ENCODE results near the gene MAP3K19. TPM values are rescaled to one million over a fixed set of nuclear protein-coding genes. Genes with fewer than 3 reads are reported as not detected.

Gene MAP3K19
- total RNA-seq, 4 donors from 2014 or later: not detected

DNA sequence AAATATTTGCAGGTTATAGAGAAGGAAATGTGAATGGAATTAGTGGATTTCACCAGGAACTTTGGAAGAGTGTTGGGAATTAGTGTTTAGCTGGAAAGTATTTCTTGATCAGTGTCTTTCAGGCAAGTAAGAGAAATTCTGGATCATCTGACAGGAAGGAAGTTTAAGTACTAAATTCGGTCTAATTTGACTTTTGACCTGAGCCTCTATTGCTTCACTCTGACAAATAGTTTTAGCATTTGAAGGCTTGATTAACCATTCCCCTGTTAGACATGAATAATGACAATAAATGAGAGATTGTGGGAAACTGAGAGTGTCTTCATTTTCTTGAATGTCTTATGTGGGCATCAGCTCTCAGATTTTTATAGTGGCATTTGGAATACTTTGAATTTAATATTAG lies 112.6 kb downstream of the MAP3K19 start:
- intact Hi-C loops (cut with DNase I; ENCODE audit: low total_unique reads): no loop called here
- no peaks in the 10 kb centered on the region for H3K9me3 ChIP-seq
- H3K4me1 ChIP-seq: peaks cover 3 to 63% (median 20%) of the 10 kb centered on the region in 4 donors
- no peak overlapping the region for H3K27ac ChIP-seq
- H3K4me3 ChIP-seq: no peak overlapping the region
- TF ChIP-seq, protein P1, sequence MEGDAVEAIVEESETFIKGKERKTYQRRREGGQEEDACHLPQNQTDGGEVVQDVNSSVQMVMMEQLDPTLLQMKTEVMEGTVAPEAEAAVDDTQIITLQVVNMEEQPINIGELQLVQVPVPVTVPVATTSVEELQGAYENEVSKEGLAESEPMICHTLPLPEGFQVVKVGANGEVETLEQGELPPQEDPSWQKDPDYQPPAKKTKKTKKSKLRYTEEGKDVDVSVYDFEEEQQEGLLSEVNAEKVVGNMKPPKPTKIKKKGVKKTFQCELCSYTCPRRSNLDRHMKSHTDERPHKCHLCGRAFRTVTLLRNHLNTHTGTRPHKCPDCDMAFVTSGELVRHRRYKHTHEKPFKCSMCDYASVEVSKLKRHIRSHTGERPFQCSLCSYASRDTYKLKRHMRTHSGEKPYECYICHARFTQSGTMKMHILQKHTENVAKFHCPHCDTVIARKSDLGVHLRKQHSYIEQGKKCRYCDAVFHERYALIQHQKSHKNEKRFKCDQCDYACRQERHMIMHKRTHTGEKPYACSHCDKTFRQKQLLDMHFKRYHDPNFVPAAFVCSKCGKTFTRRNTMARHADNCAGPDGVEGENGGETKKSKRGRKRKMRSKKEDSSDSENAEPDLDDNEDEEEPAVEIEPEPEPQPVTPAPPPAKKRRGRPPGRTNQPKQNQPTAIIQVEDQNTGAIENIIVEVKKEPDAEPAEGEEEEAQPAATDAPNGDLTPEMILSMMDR (IDR thresholded peaks at IDR 0.05): no peak
- TF ChIP-seq EP300 (IDR thresholded peaks at IDR 0.05; ENCODE audit: low read depth) (no peak), POLR2A (IDR thresholded peaks at IDR 0.05) (no peak), POLR2AphosphoS5 (IDR thresholded peaks at IDR 0.05) (no peak)
- DNase-seq: no peak
- peaks cover 0 to 24% (median 11%) of the 10 kb centered on the region in 4 donors for H3K36me3 ChIP-seq
- no peaks in the 10 kb centered on the region for H3K27me3 ChIP-seq
- 0 to 10% methylated on average over 1 of the region's 1 CpG for WGBS, 2 donors (ENCODE audit: low coverage in 1 of 2)
- in situ Hi-C loops (cut with MboI; ENCODE audit: low pct_ligation_motif_present in 1 of 4, low pct_unique_long_range_greater_than_20kb in 1 of 4, low sequenced_read_pairs in 3 of 4): no loop called here

DNA sequence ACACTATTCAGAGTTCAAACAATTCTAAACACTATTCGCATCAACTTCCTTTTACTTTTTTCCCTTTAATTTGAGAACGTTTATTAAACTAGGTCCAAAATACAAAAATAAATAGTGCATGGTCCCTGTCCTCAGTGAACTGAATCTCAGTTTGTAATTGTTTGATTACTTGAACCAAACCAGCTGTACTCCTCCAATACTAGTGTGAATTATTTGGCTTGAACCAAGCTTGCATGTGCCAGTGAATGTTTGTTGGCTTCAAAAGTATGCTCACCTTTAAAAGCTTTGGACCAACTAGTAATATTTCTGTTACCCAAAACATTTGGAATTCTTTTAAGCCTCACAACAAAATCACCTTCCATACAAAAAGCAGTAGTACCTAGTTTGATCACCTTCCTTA lies 113.1 kb downstream of the MAP3K19 start:
- DNase-seq: no peak
- TF ChIP-seq, protein P1 (IDR thresholded peaks at IDR 0.05): no peak
- TF ChIP-seq POLR2AphosphoS5 (IDR thresholded peaks at IDR 0.05) (no peak), EP300 (IDR thresholded peaks at IDR 0.05; ENCODE audit: low read depth) (no peak), POLR2A (IDR thresholded peaks at IDR 0.05) (no peak)
- Histone ChIP-seq H3K9me3 (no peaks in the 10 kb centered on the region), H3K36me3 (peaks cover 0 to 19% (median 9%) of the 10 kb centered on the region in 4 donors), H3K27me3 (no peaks in the 10 kb centered on the region), H3K4me1 (peaks cover 3 to 63% (median 20%) of the 10 kb centered on the region in 4 donors), H3K4me3 (no peak overlapping the region), H3K27ac (no peak overlapping the region)
- in situ Hi-C loops (cut with MboI; ENCODE audit: low pct_ligation_motif_present in 1 of 4, low pct_unique_long_range_greater_than_20kb in 1 of 4, low sequenced_read_pairs in 3 of 4): no loop called here
- intact Hi-C loops (cut with DNase I; ENCODE audit: low total_unique reads): no loop called here
- 36 to 52% methylated on average over 2 of the region's 2 CpGs for WGBS, 2 donors (ENCODE audit: low coverage in 1 of 2)

DNA sequence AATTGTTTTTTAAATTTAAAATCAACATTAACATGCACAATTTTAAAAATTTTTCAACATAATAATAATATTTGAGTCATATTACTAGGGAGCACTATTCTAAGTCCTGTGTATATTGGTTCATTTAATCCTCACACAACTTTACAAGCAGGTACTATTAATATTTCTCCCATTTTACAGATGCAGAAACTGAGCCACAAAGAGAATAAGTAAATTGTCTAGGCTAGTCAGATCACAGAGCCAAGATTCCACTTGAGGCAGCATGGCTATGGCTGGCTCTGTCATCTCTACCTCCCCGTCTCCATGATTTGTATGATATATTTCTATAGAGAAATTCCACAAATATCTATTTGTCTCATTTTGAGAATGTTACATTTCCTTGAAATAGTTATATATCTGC lies 113.5 kb downstream of the MAP3K19 start:
- WGBS, 2 donors (ENCODE audit: low coverage in 1 of 2): 83 to 90% methylated on average over 1 of the region's 1 CpG
- intact Hi-C loops (cut with DNase I; ENCODE audit: low total_unique reads): no loop called here
- no peaks in the 10 kb centered on the region for H3K27me3 ChIP-seq
- no peak for DNase-seq
- in situ Hi-C loops (cut with MboI; ENCODE audit: low pct_ligation_motif_present in 1 of 4, low pct_unique_long_range_greater_than_20kb in 1 of 4, low sequenced_read_pairs in 3 of 4): no loop called here
- TF ChIP-seq POLR2AphosphoS5 (IDR thresholded peaks at IDR 0.05): no peak
- TF ChIP-seq EP300 (IDR thresholded peaks at IDR 0.05; ENCODE audit: low read depth): no peak
- TF ChIP-seq, protein P1 (IDR thresholded peaks at IDR 0.05): no peak
- TF ChIP-seq POLR2A (IDR thresholded peaks at IDR 0.05): no peak
- no peak overlapping the region for H3K27ac ChIP-seq
- peaks cover 0 to 15% (median 7%) of the 10 kb centered on the region in 4 donors for H3K36me3 ChIP-seq
- no peak overlapping the region for H3K4me3 ChIP-seq
- peaks cover 3 to 64% (median 20%) of the 10 kb centered on the region in 4 donors for H3K4me1 ChIP-seq
- H3K9me3 ChIP-seq: no peaks in the 10 kb centered on the region

DNA sequence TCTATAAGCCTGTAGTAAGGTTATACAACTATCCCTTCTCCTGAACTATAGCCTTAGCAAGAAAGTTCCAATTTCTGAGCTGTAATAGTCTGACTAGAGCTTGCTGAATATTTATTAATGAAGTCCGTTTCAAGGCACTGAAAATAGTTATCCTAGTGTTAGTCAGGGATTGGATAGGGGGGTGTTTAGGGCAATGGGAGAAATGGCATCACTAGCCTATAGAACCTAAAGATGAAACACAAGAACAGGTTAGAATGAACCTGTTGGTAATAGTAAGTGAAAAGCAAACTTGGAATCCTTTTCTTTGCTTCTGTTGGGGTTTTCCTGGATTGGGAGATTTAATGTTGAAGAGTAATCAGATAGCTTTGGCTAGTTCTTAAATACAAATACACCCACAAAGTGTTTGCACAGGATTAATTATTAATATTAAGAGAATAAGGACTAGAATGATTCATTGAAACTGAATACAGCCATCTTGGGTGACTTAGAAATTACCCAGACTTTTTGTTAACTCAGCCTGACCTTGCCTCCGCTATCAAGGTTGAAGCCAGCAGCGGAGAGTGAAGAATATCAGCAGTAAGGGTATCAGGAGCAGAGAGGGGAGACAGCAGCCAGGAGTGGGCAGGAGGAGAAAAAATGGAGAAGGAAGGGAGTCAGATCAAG lies 114.3 kb downstream of the MAP3K19 start:
- Histone ChIP-seq H3K27me3 (no peaks in the 10 kb centered on the region), H3K4me1 (peaks cover 3 to 70% (median 20%) of the 10 kb centered on the region in 4 donors), H3K27ac (no peak overlapping the region), H3K9me3 (no peaks in the 10 kb centered on the region), H3K4me3 (no peak overlapping the region), H3K36me3 (peaks cover 0 to 11% (median 3%) of the 10 kb centered on the region in 4 donors)
- in situ Hi-C loops (cut with MboI; ENCODE audit: low pct_ligation_motif_present in 1 of 4, low pct_unique_long_range_greater_than_20kb in 1 of 4, low sequenced_read_pairs in 3 of 4) (no loop called here), intact Hi-C loops (cut with DNase I; ENCODE audit: low total_unique reads) (no loop called here)
- TF ChIP-seq, protein P1 (IDR thresholded peaks at IDR 0.05): no peak
- TF ChIP-seq EP300 (IDR thresholded peaks at IDR 0.05; ENCODE audit: low read depth) (no peak), POLR2AphosphoS5 (IDR thresholded peaks at IDR 0.05) (no peak), POLR2A (IDR thresholded peaks at IDR 0.05) (no peak)
- WGBS, 2 donors (ENCODE audit: low coverage in 1 of 2): 96 to 97% methylated on average over 3 of the region's 3 CpGs
- no peak for DNase-seq

Data from transverse colon (tissue), 4 donors.